ENCODE results near the gene KCTD11.

- TF ChIP-seq CTCF (IDR thresholded peaks at IDR 0.05 in 8 of 11, conservative IDR thresholded peaks at IDR 0.05 in 3 of 11) (no peak), POLR2AphosphoS5 (IDR thresholded peaks at IDR 0.05) (no peak)
These were observed 17.9 kb downstream of the KCTD11 start for GRCh38 chr17:7369825-7370224.
